ENCODE results near the gene TRPM4.
A peak's percentile ranks its signal among the peaks of the same experiment; 100 is the strongest.
"Not testable (repeated sequence)": the region's sequence is repeated elsewhere in the genome, so short reads cannot be mapped to it uniquely, and the experiment has no call there.

The TRPM4 gene

DNA sequence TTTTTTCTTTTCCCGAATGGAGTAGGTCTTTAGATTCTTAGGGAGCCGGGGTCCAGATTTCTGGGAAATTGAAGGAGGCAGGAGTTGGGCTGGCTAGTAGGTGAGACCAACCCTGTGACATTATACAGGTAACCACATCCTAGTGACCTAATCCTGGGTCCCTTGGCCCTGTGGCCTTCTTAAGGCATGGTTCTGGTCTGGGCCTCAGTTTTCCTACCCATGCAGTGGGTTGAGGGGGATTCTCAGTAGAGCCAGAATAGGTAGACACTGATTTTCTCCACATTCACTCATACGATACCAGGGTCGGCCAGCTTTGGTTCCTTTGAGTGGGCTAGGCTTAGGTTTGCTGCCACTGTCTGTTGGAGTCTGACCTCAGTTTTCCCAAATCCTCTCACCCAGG lies 31.0 kb upstream of the TRPM4 start:
- no peak for DNase-seq (ENCODE audit: insufficient read length, low spot score)
- no peak for FAIRE-seq

DNA sequence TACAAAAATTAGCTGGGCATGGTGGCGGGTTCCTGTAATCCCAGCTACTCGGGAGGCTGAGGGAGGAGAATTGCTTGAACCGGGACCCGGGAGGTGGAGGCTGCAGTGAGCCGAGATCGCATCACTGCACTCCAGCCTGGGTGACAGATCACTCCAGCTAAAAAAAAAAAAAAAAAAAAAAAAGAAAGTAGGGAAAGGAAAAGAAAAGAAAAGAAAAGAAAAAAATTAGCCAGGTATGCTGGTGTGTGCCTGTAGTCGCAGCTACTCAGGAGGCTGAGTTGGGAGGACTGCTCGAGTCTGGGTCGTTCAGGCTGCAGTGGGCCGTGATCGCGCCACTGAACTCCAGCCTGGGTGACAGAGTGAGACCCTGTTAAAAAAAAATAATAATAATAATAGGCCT lies 30.4 kb upstream of the TRPM4 start:
- not testable (repeated sequence) for FAIRE-seq; DNase-seq (ENCODE audit: insufficient read length, low spot score)

DNA sequence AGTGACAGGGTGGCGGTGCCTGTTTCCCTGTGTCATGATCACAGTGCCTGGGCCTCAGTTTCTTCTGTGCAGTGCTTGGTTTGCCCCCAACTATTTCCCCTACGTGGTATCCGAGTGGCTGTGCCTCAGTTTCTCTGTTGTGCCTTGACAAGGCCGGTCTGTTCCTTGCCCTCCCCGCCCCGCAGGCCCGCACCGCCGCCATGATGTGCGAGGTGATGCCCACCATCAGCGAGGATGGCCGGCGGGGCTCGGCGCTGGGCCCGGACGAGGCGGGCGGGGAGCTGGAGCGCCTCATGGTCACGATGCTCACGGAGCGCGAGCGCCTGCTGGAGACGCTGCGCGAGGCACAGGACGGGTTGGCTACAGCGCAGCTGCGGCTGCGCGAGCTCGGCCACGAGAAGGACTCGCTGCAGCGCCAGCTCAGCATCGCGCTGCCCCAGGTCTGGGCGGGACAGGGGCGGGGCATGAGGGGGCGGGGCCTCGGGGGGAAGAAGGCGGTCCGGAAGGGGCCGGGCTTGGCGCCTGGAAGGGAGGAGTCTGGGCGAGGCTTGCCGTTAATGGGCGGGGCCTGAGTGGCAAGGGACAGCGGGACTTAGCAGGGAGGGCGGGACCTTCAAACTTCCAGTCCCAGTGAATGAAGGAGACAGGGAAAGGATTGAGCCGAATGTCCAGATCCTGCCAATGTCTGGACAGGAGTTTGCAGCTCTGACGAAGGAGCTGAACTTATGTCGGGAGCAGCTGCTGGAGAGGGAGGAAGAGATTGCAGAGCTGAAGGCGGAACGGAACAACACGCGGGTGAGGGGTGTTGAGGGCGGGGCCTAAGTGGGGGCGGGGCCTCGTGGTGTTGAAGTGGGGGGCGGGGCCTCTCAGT lies 29.7 kb upstream of the TRPM4 start:
- FAIRE-seq: peak; percentile 94
- DNase-seq (ENCODE audit: insufficient read length, low spot score): peak; percentile 94

DNA sequence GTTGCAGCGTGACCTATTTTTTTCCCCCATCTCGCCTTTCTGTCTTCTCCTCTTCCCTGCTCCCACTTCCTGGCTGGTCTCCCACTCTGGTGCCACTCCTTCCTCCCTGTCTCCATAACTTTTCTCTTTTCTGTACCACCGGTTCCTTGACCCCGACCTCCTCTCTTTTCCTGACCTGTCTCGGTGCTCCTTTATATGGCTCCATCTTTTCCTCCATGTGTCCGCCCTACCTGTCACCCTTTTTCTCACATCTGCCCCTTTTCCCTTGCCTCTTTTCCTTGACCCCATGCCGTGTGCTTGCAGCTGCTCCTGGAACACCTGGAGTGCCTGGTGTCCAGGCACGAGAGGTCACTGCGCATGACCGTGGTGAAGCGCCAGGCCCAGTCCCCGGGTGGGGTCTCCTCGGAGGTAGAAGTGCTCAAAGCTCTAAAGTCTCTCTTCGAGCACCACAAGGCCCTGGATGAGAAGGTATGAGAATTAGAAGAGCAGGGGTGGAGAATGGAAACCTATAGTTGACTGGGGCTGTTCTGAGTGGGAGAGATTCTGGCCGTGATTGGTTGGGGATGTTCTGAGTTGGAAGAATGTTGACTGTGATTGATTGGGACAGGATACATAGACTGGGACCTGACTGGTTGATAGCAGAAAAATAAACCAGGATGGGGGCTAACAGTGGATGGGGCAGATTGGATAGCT lies 28.9 kb upstream of the TRPM4 start:
- FAIRE-seq: no peak
- no peak for DNase-seq (ENCODE audit: insufficient read length, low spot score)

DNA sequence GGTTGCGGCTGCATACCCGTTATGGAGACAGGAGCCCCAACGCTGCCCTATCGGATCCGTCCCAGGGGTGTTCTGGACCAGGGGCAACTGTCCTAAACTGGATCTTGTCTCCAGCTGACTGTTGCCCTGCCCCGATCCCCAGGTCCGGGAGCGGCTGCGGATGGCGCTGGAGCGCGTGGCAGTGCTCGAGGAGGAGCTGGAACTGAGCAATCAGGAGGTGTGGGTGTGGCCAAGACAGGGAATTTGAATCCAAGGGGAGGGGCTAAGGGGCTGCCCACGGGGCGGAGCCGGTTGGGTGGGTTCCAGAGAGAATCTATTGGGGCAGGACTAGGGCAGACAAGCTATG lies 28.4 kb upstream of the TRPM4 start:
- no peak for FAIRE-seq

DNA sequence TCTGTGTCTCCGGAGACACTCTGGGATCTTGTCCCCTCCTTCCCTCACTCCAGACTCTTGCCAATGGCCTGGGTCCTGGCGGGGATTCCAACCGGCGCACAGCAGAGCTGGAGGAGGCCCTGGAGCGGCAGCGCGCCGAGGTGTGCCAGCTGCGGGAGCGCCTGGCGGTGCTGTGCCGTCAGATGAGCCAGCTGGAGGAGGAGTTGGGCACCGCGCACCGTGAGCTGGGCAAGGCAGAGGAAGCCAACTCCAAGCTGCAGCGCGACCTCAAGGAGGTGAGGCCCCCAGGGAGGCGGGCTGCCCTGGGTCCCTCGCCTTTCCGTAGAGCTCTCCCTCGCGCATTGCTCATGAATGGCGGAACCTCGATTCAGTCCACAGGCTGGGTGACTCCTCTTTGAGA lies 27.3 kb upstream of the TRPM4 start:
- DNase-seq (ENCODE audit: insufficient read length, low spot score): no peak
- no peak for FAIRE-seq

More for the DNA sequence above, 28.4 kb upstream of the TRPM4 start:
- DNase-seq (ENCODE audit: insufficient read length, low spot score): no peak

DNA sequence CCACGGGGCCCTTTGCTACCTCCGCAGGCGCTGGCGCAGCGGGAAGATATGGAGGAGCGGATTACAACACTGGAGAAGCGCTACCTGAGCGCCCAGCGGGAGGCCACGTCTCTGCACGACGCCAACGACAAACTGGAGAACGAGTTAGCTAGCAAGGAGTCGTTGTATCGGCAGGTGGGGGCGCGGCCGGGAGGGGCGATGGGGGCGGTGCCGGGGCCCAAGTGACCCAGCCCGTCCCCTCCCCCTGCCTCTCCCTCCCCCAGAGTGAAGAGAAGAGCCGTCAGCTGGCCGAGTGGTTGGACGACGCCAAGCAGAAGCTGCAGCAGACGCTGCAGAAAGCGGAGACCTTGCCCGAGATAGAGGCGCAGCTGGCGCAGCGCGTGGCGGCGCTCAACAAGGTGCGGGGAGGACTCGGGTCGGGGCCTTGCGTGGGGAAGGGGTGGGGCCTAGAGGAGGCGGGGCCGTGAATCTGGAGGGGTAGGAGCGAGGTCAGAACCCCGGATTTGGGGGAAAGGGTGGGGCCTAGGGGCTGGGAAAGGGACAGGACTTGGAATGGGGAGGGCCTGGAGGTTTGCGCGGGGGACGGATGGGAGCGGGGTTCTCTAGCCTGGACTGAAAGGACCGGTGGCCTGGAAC lies 24.5 kb upstream of the TRPM4 start:
- DNase-seq (ENCODE audit: insufficient read length, low spot score) (no peak), FAIRE-seq (no peak)

DNA sequence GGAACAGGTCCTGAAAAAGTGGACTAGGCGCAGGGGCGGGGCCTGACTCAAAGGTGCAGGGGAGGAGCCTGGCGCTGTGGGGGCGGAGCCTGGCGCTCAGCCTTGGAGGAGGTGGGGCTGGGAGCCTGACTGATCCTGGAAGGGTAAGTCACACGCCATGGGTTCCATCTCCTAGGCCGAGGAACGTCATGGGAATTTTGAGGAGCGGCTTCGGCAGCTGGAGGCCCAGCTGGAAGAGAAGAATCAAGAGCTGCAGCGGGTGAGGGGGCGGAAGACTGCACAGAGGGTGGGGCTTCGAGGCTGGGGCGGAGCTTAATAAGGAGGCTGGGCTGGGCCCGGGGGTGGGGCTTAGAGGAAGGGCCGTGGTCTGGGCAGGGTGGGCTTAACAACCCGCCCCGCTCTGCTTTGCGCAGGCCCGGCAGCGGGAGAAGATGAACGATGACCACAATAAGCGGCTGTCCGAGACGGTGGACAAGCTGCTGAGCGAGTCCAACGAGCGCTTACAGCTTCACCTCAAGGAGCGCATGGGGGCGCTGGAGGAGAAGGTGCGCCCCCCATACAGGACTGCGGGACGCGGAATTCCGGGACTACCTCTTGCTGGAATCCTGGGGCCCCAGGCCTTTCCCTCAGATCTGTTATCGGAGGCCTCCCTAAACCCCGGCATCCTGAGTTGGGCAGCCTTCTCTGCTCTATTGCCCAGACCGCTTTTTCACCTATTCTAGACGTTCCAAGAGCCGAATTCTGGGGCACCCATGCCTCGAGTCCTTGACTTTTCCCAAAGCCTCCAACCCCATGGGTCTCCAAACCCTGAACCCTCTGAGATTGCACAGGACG lies 23.8 kb upstream of the TRPM4 start:
- FAIRE-seq (no peak), DNase-seq (ENCODE audit: insufficient read length, low spot score) (no peak)

DNA sequence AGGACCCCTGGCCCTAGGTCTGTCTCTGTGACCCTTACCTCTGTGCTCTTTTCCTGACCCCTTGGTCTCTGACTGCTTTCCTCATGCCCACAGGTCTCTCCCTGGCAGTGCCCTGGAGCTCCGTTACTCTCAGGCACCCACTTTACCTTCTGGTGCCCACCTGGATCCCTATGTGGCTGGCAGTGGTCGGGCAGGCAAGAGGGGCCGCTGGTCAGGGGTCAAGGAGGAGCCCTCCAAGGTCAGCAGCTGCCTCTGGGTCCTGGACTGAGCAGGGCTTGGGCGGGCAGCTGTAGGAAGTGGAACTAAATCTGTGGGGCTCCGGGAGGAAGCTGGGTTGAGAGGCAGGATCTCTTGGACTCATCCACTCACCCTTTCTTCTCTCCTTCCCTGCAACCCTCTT lies 21.9 kb upstream of the TRPM4 start:
- FAIRE-seq: no peak
- DNase-seq (ENCODE audit: insufficient read length, low spot score): no peak

DNA sequence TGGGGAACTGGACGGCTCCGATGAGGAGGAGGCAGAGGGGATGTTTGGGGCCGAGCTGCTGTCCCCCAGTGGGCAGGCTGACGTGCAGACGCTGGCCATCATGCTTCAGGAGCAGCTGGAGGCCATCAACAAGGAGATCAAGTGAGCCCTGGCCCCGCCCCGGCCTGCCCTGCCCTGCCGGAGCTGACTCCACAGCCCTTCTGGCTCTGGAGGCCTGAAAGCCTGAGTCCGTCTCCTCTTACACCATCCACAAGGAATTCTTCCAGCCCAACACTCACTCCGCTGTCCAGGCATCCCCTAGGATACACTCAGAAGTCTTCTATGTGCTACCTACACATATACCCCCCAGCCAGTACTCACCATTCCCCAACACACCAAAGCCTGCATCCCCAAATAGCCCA lies 20.8 kb upstream of the TRPM4 start:
- DNase-seq (ENCODE audit: insufficient read length, low spot score) (no peak), FAIRE-seq (no peak)

DNA sequence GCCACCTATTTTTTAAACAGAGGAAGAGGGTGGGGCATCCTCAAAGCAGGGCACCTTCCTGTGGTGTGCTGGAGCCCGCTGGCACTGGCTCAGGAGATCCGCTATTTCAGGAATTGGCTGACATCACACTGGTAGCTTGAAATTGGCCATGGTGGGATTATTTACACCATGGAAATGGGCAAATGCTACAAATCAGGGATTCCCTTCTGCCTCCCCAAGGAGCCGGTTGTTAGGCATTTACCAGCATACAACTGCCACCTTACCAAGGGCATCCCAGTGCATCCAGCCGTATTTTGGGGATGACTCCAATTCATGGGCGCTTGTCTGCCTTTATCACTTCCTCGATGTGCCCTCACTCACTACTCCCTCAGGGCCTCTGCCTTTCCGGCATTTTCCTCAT lies 16.6 kb upstream of the TRPM4 start:
- FAIRE-seq (no peak), DNase-seq (ENCODE audit: insufficient read length, low spot score) (no peak)

DNA sequence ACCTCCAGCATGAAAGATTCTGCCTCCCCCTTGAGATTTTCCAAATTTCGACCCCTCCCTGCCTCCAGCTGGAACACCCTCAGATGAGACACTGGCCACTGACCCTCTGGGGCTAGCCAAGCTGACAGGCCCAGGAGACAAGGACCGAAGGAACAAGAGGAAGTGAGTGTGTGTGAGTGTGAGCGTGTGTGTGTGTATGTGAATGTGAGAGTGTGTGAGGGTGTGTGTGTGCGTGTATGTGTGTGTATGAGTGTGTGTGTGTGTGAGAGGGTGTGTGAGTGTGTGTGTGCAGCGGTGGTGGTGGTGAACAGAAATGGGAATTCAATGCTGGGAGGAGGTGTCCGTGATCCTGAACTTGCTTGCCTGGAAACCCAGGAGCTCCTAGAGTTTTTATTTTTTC lies 16.2 kb upstream of the TRPM4 start:
- FAIRE-seq: no peak

DNA sequence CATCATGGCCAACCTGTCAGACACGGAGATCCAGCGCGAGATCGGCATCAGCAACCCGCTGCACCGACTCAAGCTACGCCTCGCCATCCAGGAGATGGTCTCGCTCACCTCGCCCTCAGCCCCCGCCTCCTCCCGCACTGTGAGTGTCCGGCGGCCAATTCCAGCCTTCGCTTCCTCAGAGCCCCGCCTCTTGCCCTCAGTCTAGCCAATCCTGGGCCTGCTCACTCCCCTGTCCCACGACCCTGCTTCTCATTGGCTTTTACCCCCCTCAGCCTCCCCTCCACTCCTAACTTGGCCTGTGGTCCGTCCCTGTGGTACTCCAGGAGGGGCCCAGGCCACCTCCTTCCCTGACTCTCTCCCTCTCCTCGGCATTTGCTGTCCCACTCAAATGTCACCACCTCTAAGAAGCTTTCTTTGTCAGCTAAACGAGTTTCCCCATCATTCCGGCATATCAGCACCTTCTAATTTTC lies 14.7 kb upstream of the TRPM4 start:
- DNase-seq (ENCODE audit: insufficient read length, low spot score) (peak; percentile 68), FAIRE-seq (peak; percentile 21)

More for the DNA sequence above, 16.2 kb upstream of the TRPM4 start:
- DNase-seq (ENCODE audit: insufficient read length, low spot score): no peak

DNA sequence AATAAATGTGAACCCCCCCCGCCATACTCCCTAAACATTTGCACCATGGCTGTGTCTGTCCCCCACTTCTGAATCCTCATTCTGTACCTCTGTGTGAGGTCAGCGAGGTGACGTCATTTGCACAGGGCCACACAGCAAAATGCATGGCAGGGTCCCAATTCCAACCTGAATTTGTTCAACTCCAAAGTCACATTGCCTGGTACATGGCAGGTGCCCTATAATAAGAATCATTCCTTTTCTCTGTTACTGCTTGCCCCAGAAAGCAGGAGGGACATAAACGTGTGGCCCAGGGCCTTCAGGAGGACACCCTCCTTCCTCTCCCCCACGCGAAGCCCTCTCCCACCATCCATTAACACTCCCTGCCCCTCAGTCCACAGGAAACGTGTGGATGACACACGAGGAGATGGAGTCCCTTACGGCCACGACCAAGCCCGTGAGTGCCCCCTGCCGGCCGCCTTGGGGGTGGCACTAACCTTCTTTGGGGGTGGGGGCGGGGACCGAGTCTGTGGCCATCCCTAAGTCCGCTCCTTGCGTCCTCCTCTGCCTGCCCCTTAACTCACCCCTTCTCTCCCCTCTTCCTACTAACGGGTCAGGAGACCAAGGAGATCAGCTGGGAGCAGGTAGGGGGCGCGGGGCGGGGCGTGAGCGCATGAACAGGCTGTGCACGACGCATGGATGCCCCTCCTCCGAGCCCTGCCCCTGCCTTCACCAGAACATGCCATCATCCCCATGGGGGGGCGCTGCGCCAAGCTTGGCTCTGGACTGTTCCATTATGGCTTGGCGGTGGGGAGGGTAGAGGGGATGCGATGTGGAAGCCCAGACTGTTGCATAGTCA lies 11.8 kb upstream of the TRPM4 start:
- DNase-seq (ENCODE audit: insufficient read length, low spot score) (peak; percentile 68), FAIRE-seq (no peak)

DNA sequence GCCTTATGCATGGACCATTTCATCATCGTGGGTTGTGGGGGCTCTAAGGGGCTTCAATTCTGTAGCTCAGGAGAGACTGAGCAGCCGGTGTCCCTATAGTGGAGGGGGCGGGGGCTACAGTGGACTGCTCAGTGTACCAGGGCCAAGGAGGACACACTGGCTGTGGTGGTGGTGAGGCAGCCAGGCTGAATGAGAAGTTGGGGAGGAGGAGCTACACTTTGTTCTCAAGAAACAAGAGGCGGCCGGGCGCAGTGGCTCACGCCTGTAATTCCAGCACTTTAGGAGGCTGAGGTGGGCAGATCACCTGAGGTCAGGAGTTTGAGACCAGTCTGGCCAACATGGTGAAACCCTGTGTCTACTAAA lies 11.2 kb upstream of the TRPM4 start:
- DNase-seq (ENCODE audit: insufficient read length, low spot score); FAIRE-seq: not testable (repeated sequence)

DNA sequence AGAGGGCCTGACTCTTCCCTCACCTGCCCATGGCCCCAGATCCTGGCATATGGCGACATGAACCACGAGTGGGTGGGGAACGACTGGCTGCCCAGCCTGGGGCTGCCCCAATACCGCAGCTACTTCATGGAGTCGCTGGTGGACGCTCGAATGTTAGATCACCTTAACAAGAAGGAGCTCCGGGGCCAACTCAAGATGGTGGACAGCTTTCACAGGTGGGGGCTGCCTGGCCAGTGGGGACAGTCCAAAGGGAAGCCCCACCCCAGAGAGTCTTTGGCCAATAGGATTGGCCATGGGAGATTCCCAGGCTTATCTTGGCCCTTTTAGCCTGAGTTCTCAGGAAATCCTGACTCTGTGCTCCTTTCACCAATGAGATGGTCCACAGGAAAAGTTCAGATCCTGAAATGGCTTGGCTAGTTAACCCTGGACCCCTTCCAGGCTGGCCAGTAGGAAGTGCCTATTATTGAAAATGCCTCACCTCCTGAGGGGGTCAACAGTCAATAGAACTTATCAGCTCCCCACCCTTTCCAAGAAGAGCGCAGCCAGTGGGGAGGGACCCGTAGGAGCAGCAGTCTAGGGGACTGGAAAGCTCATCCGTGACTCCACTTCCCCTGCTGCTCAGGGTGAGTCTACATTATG lies 9.4 kb upstream of the TRPM4 start:
- FAIRE-seq (no peak), DNase-seq (ENCODE audit: insufficient read length, low spot score) (no peak)

DNA sequence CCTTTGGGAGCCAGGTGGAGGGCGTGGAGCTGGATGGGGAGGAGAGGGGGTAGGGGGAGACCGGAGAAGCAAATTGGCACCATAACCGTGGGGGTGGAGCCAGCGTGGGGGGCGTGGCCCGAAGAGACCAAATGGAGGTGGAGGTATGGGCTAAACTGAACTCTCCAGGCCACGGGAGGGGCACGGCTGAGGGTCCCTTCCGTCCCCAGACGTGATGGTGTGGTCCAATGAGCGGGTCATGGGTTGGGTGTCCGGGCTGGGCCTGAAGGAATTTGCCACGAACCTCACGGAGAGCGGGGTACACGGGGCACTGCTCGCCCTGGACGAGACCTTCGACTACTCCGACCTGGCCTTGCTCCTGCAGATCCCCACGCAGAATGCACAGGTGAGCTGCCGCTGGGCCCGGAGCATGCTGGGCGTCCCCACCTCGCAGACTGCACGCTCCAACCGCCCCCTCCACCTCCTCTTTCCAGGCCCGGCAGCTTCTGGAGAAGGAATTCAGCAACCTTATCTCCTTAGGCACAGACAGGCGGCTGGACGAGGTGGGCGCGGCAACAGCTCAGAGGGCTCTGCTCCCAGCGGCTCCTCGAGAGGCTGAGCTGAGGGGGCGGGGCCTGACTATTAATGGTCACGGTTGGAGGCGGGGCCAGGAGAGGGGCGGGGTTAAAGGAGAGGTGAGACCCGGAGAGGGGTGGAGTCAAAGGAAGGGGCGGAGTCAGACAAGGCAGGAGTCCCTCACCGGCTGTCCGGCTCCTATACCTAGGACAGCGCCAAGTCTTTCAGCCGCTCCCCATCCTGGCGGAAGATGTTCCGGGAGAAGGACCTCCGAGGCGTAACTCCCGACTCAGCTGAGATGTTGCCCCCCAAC lies 8.6 kb upstream of the TRPM4 start:
- no peak for FAIRE-seq
- peak; percentile 65 for DNase-seq (ENCODE audit: insufficient read length, low spot score)

DNA sequence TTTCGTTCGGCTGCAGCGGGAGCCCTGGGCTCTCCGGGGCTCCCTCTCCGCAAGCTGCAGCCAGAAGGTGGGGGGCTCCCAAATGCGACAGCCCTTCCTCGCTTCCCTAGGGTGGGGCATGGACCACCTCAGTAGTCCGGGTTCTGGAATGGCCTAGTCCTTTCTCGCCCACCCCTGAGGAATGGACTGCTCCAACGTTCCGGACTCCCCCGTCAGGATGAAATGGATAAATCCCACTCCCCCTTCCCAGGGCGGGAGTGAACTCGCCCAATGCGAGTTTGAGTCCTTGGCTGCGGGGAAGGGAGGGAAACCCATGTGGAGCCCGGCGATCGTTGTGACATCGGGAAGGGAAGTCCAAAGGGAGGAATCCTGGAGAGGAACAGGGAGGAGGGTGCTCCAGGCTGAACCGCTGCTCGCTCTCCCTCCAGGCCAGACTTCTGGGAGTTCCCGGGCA lies 7.9 kb upstream of the TRPM4 start:
- FAIRE-seq: no peak
- no peak for DNase-seq (ENCODE audit: insufficient read length, low spot score)
